IPS DF 19.7 (cell line): Measurements from ENCODE around the gene MORN5.

Experiments used
- DNase-seq: peaks from one replicate; pipeline ENCODE4 v3.0.0-alpha.2; 2013; ENCODE audit warnings: low read depth, low spot score

MORN5 gene

DNA sequence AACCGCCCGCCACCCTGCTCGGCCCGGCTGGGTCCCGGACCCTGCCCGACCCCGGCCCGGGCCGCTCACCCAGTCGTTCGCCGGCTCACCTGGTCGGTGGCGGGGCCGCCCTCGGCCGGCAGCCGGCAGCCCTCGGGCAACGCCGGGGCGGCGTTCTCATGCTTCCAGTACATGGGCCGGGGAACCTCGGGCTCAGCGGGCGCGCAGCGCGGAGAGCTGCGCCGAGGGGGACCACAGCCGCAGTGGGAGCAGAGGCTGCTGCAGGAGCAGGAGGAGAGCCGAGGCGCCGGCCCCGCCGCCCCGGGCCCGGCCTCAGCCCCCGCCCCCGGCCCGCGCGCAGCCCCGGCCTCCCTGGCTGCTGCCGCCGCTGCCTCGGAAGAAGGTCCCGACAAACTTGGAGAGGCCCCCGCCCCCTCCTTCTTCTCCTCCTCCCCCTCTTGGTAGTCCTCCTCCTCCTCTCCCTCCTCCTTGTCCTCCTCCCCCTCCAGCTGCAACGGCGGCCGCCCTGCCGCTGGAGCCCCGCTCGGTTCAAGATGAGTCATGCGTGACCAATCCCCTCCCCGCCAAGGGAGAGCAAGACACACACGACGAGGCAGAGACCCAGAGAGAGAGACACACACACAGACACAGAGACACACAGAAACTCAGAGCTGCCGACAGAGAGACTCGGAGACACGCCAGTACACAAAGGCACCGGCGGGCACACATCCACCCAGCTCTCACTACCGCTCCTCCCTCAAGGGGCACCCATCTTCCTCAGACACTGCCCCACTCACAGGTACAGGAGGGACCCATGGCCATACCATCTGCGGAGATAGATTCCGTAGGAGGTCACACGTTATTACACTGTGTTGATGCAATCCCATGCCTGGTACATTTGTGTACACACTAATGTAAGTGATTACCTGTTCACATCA lies 69.1 kb downstream of the MORN5 start, which contains the start of gene LHX6:
LHX6 (minus strand) TSS at position 390 of the 917 bp plus-strand sequence; CDS start at position 173, 217 bp downstream.
- no peak for DNase-seq

DNA sequence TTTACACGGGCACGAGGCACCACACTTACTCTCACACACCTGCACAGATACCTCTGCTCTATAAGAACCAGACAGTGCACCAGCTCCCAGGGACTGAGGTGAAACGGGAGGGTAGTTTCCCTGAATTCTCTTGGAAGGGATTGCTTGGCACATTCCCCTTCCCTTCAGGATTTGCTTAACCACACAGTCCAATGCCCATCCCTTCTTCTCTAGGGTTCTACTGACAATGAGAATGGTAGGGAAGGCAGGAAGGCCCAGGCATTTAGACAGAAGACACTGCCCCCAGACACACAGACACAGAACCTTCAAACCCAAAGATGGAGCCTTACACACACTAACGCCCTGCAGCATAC lies 69.8 kb downstream of the MORN5 start:
- no peak for DNase-seq

DNA sequence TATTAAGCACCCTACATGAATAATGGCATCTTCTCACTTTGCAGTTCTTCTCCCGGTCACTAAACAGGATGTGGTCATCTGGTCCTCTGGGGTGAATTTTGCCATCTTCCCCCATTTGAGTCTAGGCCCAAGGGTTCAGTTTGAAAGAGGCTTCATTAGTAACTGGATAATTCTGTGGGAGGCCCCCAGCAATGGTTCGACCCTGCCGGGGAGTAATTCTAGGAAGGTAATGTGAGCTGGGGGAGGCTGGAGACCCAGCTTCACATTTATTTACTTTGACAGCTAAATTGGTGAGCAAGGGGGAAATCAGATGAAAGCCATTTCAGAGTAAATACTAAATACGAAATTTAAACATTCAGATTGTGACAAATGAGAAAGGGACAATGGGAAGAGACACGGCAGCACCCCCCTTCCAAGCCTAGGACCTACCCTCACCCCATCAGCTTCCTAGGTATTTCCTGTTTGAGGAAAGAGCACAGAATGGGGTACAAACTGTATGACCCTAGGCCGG lies 73.1 kb downstream of the MORN5 start:
- DNase-seq: no peak

DNA sequence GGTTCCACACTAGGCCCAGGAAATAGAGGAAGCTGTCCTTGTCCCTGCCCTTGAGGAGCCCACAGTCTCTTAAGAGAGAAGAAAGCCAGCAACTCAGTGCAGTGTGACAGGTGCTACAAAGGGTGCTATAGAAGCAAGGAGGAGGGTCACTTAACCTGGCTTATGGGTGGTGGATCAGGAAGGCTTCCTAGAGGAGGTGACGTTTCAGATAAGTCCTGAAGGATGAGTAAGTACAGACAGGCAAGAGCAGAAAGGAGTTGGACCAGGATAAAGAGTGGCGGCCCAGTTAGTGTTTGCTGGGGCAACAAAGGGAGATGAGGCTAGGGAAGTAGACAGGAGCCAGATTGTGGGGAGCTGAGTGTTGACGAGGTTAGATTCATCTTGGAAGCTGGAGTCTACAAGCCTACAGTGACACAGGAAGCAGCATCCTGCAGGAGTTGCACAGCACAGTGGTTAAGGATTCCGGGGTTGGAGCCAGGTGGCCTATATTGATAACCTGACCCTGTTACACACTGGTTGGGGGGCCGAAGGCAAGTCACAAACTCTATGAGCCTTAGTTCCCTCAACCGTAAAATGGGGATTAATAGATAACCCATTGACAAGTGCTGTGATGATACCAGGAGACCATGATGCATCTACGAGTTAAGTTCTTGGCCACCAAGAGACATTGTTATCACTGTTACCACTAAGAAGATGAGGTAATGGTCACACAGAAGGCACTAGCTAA lies 74.5 kb downstream of the MORN5 start:
- DNase-seq: no peak

DNA sequence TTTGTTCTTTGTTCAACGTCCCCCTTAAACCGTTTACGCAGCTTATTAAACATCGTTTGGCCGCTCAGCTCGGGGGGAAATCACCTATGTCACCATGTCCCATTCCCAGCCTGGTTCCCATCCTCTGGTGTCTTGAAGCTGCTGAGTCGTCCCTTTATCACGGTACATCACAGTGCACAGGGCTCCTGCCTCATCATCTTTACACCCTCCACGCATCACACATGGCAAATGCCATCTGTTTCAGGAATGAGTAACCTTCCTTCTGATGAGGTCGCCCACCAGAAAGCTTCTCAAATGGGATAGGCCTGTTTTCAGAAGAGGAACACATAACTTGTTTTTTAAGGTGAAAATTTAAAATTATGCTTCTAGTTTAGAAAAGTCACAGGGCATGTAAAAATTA lies 77.0 kb downstream of the MORN5 start:
- DNase-seq: no peak

DNA sequence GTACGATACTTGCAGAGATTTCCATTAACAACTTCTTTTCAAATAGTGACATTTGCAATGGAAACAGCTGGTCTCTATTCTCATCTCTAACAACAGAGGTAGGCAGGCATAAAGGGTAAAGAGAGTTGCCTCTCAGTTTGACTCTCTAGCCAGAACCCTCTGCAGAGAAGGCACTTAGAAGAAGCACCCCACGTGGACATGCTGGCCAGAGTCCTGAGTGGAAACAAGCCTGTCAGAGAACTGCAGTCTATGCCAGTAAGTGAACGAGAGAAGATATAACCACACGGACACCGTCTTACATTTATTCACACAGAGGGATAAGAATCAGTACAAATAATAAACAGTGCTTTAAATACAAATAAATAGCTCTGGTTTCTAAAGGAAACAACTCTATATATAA lies 80.0 kb downstream of the MORN5 start:
- no peak for DNase-seq

DNA sequence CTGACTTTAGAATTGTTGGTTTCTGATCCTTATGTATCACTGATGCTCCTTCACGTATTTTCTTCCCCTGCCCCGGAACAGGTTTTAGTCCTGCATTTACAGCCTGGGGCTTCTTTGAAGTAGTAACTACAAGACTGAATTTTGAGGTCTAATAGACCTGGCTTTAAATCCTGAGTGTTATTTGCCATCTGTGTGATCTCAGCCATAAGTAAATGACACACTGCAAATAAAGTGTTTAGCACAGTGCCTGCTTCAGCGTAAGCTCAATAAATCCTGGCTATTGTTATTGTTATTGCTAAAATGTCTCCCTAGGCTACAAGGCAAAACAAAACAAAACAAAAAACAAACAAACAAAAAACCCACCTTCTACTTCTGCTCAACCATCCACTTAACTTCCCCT lies 84.6 kb downstream of the MORN5 start:
- no peak for DNase-seq

DNA sequence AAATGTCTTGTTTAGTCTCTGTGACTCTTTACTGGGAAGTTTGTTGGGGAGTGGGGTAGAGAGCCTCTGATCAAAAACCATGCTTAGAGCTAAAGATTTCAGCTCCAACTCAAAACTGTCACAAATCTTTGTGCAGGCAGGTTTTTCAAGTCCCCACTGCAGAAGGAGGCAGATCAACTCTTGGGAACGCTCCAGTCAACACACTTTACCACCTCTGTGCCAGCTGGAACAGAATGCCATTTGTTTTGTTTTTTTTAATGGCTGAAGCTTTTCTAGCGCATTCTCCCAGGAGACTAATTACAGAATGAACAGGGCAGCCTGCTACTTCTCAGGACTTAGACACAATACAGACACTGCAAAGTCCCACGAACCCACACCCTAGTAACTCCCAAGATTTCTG lies 87.0 kb downstream of the MORN5 start:
- no peak for DNase-seq

DNA sequence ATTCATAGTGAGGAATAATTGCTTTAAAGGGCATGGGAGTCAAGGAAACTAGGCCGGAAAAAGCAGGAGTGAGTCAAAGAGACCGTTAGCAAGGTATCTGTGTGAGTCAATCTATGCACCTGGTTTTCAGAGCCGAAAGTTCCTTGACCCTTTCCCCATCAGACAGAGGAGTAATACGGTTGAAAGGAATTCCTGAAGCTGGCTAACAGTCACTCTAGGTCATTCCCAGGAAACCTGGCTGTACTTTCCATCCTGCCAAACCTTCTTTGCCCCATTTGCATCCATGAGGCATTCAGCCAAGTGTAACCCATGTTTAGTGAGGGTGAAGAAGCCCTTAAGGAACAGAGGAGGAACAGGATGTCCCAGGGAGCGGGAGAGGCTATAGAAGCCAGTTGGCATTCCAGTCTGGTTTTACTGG lies 88.7 kb downstream of the MORN5 start:
- DNase-seq: no peak
